DOHH2 (cell line): ENCODE data around the gene PMAIP1.

Source experiments
- H3F3A ChIP-seq: fragments of 200-600 bp; sonication (generic), shearing (Covaris generic); 2 replicates; pipeline ENCODE4 v1.6.0; 2016; ENCODE audit warnings: antibody characterized with exemption, mild to moderate bottlenecking; ENCODE audit not compliant: control insufficient read depth, insufficient read depth
- H3K27ac ChIP-seq: fragments of 200-600 bp; sonication (generic); 2 replicates; pipeline ENCODE4 v1.5.1; 2014; ENCODE audit warnings: low read depth, mild to moderate bottlenecking, low read length, moderate library complexity
- H3K27me3 ChIP-seq: fragments of 200-600 bp; sonication (generic); 2 replicates; pipeline ENCODE4 v1.6.1; 2014; ENCODE audit warnings: mild to moderate bottlenecking, low read length, mixed read lengths; ENCODE audit not compliant: control insufficient read depth
- H3K36me3 ChIP-seq: fragments of 200-600 bp; sonication (generic); 2 replicates; pipeline ENCODE4 v1.6.1; 2014; ENCODE audit warnings: mild to moderate bottlenecking, low read length, moderate library complexity, mixed read lengths; ENCODE audit not compliant: control insufficient read depth
- H3K4me1 ChIP-seq: fragments of 200-600 bp; sonication (generic); 2 replicates; pipeline ENCODE4 v1.6.1; 2014; ENCODE audit warnings: mild to moderate bottlenecking, low read length, mixed read lengths; ENCODE audit not compliant: control insufficient read depth
- H3K4me2 ChIP-seq: fragments of 200-600 bp; sonication (generic); 2 replicates; pipeline ENCODE4 v1.6.0; 2014; ENCODE audit warnings: mild to moderate bottlenecking, low read length, moderate library complexity
- H3K4me3 ChIP-seq: fragments of 200-600 bp; sonication (generic); 2 replicates; pipeline ENCODE4 v1.5.1; 2014; ENCODE audit warnings: mild to moderate bottlenecking, low read length, mixed read lengths
- H3K79me2 ChIP-seq: fragments of 200-600 bp; sonication (generic); 2 replicates; pipeline ENCODE4 v1.6.1; 2014; ENCODE audit warnings: mild to moderate bottlenecking, low read length, mixed read lengths; ENCODE audit not compliant: control insufficient read depth
- H3K9me2 ChIP-seq: fragments of 200-600 bp; sonication (generic); replicated peaks from 2 replicates; pipeline ENCODE4 v1.6.1; 2014; ENCODE audit warnings: mild to moderate bottlenecking, low read length, mixed read lengths; ENCODE audit not compliant: control insufficient read depth
- H3K9me3 ChIP-seq: fragments of 200-600 bp; sonication (generic); 2 replicates; pipeline ENCODE4 v1.6.1; 2014; ENCODE audit warnings: antibody characterized with exemption, low read length, mixed read lengths; ENCODE audit not compliant: control insufficient read depth, insufficient read depth
- H4K20me1 ChIP-seq: fragments of 200-600 bp; sonication (generic); 2 replicates; pipeline ENCODE4 v1.6.0; 2014; ENCODE audit warnings: low read depth, mild to moderate bottlenecking, antibody characterized with exemption, low read length, moderate library complexity; ENCODE audit not compliant: control insufficient read depth, insufficient read depth
- CTCF ChIP-seq: fragments of 200-600 bp; sonication (generic); IDR thresholded peaks from one replicate; pipeline ENCODE4 v1.5.1; 2014; ENCODE audit warnings: antibody characterized with exemption, mild to moderate bottlenecking, low read depth, low read length; ENCODE audit not compliant: poor library complexity, severe bottlenecking
- EZH2phosphoT487 ChIP-seq: fragments of 200-600 bp; sonication (generic); IDR thresholded peaks from 2 replicates; pipeline ENCODE4 v1.6.1; 2017; ENCODE audit warnings: borderline replicate concordance, mild to moderate bottlenecking, antibody characterized with exemption, low read length, moderate library complexity, mixed read lengths

The PMAIP1 gene

GRCh38 chr18:59899298-59900221, at the start of gene PMAIP1:
PMAIP1 (plus strand) TSS chr18:59899996; CDS start chr18:59900178, 182 bp downstream.
- Histone ChIP-seq H3K4me3 (peak within 1 kb of the TSS; percentile 90), H3K4me1 (peaks cover 33% of the 10 kb centered on the region), H3K27ac (peak within 1 kb of the TSS; percentile 85), H3K27me3 (no peaks in the 10 kb centered on the region), H3K9me3 (no peaks in the 10 kb centered on the region), H3K4me2 (peak within 1 kb of the TSS; percentile 72), H4K20me1 (peaks cover 22% of the 10 kb centered on the region), H3F3A (peaks cover 30% of the 10 kb centered on the region), H3K79me2 (peaks cover 56% of the 10 kb centered on the region), H3K36me3 (peaks cover 46% of the 10 kb centered on the region), H3K9me2 (no peaks in the 10 kb centered on the region)
- TF ChIP-seq EZH2phosphoT487 (no peak), CTCF (no peak)

GRCh38 chr18:59851784-59852399, 47.9 kb upstream of the PMAIP1 start:
- no peak overlapping the region for H3K4me2 ChIP-seq
- H3K9me3 ChIP-seq: no peaks in the 10 kb centered on the region
- no peak overlapping the region for H3K4me3 ChIP-seq
- H3K9me2 ChIP-seq: no peaks in the 10 kb centered on the region
- H3F3A ChIP-seq: peaks cover 11% of the 10 kb centered on the region
- H4K20me1 ChIP-seq: no peaks in the 10 kb centered on the region
- TF ChIP-seq CTCF (no peak), EZH2phosphoT487 (no peak)
- H3K4me1 ChIP-seq: peaks cover 71% of the 10 kb centered on the region
- no peaks in the 10 kb centered on the region for H3K36me3 ChIP-seq
- no peaks in the 10 kb centered on the region for H3K27me3 ChIP-seq
- no peak overlapping the region for H3K27ac ChIP-seq
- no peaks in the 10 kb centered on the region for H3K79me2 ChIP-seq

- no peak overlapping the region for H3K27ac ChIP-seq
- H3K36me3 ChIP-seq: no peaks in the 10 kb centered on the region
- H3K27me3 ChIP-seq: no peaks in the 10 kb centered on the region
- TF ChIP-seq CTCF (no peak), EZH2phosphoT487 (no peak)
- H3K79me2 ChIP-seq: no peaks in the 10 kb centered on the region
- H3K4me2 ChIP-seq: no peak overlapping the region
- H3F3A ChIP-seq: peaks cover 11% of the 10 kb centered on the region
- peaks cover 67% of the 10 kb centered on the region for H3K4me1 ChIP-seq
- no peaks in the 10 kb centered on the region for H3K9me2 ChIP-seq
- no peaks in the 10 kb centered on the region for H3K9me3 ChIP-seq
- H4K20me1 ChIP-seq: no peaks in the 10 kb centered on the region
- no peak overlapping the region for H3K4me3 ChIP-seq
Observed at GRCh38 chr18:59852548-59852947, 47.2 kb upstream of the PMAIP1 start.
